Activated naive CD8-positive, alpha-beta T cell treated with anti-CD3 and anti-CD28 coated beads for 36 hours (primary cell): ENCODE results near the gene RRBP1. TPM values are rescaled to one million over a fixed set of nuclear protein-coding genes. Genes with fewer than 3 reads are reported as not detected.

Source experiments
- DNase-seq: peaks from one replicate; pipeline ENCODE4 v3.0.0; 2021
- H3K27ac Mint-ChIP-seq: one replicate; pipeline ENCODE4 v1.8.0; 2022; ENCODE audit warnings: mild to moderate bottlenecking, moderate library complexity, mixed read lengths
- H3K27me3 Mint-ChIP-seq: one replicate; pipeline ENCODE4 v1.8.0; 2022; ENCODE audit warnings: mild to moderate bottlenecking, mixed read lengths
- H3K36me3 Mint-ChIP-seq: one replicate; pipeline ENCODE4 v1.8.0; 2021; ENCODE audit warnings: mild to moderate bottlenecking, mixed read lengths
- H3K4me1 Mint-ChIP-seq: one replicate; pipeline ENCODE4 v1.8.0; 2021; ENCODE audit warnings: mixed read lengths
- H3K4me3 Mint-ChIP-seq: one replicate; pipeline ENCODE4 v1.8.0; 2022; ENCODE audit warnings: mild to moderate bottlenecking, moderate library complexity, mixed read lengths
- H3K9me3 Mint-ChIP-seq: one replicate; pipeline ENCODE4 v1.8.0; 2022; ENCODE audit warnings: mixed read lengths
- total RNA-seq, 2 experiments: library from RNA; stranded (reverse); gene quantifications; one replicate each; pipeline ENCODE4 v1.2.3, GENCODE V29; 2021

Gene RRBP1
- total RNA-seq, 2 experiments from 2014 or later = 24.0 to 26.5 TPM

DNA sequence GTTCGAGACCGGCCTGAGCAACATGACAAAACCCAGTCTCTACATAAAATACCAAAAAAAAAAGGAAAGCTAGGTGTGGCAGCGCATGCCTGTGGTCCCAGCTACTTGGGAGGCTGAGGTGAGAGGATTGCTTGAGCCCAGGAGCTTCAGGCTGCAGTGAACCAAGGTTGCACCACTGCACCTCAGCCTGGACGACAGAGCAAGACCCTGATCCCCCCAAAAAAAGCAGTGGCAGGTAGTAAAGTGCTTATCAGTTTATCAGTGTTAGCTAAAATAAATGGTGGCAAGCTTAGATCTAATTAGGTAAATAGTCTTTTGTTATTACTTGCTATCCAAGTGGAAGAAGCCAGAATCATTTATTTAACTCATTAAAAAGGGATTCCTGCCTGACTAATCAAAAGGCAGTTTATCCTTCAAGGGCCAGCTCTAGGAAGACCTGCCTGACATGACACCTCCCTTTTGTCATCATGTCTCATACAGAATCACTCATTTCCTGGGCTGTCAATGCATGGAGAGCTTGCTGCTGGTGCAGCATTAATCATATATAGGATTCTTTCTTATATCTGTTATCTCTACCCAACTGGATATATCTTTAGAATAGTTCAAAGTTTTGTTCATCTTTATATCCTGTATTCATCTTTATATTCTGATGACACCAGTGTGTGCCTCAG, 102.5 kb downstream of the RRBP1 start:
- peaks cover 17% of the 10 kb centered on the region for H3K4me1 Mint-ChIP-seq
- no peak for DNase-seq

GRCh38 chr20:17576215-17576614, 105.8 kb downstream of the RRBP1 start:
- Mint-ChIP-seq H3K4me3 (no peak overlapping the region), H3K27ac (no peak overlapping the region), H3K36me3 (peaks cover 3% of the 10 kb centered on the region)

More for the DNA sequence above, 102.5 kb downstream of the RRBP1 start:
- Mint-ChIP-seq H3K27me3 (no peaks in the 10 kb centered on the region), H3K36me3 (peaks cover 3% of the 10 kb centered on the region), H3K27ac (no peak overlapping the region), H3K9me3 (no peaks in the 10 kb centered on the region), H3K4me3 (no peak overlapping the region)

GRCh38 chr20:17573463-17573862, 108.6 kb downstream of the RRBP1 start:
- Mint-ChIP-seq H3K27ac (no peak overlapping the region), H3K4me3 (no peak overlapping the region)

More at GRCh38 chr20:17576215-17576614, 105.8 kb downstream of the RRBP1 start:
- Mint-ChIP-seq H3K9me3 (no peaks in the 10 kb centered on the region), H3K27me3 (no peaks in the 10 kb centered on the region), H3K4me1 (peaks cover 20% of the 10 kb centered on the region)
- DNase-seq = no peak

DNA sequence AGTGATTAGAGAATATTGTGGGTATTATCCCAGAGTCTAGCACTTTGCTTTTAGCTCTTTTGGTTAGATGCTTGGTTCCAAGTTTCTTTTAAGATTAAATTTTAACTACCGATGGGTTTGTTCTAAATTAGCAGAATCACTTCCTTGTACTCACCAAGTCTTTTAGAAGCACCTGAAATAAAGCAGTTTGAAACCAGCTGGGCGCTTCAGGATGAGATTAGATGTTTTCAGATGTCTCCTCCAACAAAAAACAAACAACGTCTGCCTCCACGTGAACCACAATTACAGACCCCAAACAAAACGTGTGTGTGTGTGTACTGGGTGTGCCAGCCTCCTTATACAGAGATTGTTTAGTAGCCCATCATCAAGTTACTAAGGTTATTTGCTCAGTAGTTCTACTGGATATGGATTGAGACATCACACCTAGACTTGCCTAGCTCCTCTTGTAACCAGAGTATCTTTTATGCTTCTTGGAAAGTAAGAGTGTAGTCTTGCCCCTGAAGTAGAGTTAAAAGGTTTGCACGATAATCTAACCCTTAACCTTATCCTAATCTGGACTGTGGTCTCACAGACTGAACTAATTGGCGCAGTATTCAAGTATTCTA, 109.9 kb downstream of the RRBP1 start:
- no peak for DNase-seq
- peaks cover 21% of the 10 kb centered on the region for H3K4me1 Mint-ChIP-seq
- no peak overlapping the region for H3K27ac Mint-ChIP-seq
- H3K36me3 Mint-ChIP-seq = no peaks in the 10 kb centered on the region
- peaks cover 7% of the 10 kb centered on the region for H3K27me3 Mint-ChIP-seq
- H3K4me3 Mint-ChIP-seq = no peak overlapping the region
- H3K9me3 Mint-ChIP-seq = no peaks in the 10 kb centered on the region

More at GRCh38 chr20:17573463-17573862, 108.6 kb downstream of the RRBP1 start:
- Mint-ChIP-seq H3K36me3 (no peaks in the 10 kb centered on the region), H3K9me3 (no peaks in the 10 kb centered on the region), H3K27me3 (no peaks in the 10 kb centered on the region), H3K4me1 (peaks cover 23% of the 10 kb centered on the region)
- no peak for DNase-seq

DNA sequence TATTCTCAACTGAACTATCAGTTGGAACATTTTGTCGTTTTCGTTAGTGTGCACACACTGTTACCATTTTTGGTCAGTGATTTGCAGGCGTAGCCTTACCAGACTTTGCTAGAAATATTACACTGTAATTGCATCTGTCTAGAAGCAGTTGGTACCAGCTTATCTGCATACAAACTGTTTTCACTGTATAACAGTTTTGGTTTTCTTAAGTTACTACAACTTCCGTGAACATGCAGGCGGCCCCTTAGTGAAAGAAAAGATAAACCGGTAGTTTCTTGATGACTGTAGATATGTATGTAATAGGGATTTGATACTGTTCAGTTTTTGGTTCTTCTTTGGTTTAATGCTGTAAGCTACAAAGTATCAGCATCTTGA, 110.9 kb downstream of the RRBP1 start:
- no peaks in the 10 kb centered on the region for H3K36me3 Mint-ChIP-seq
- peaks cover 7% of the 10 kb centered on the region for H3K27me3 Mint-ChIP-seq
- DNase-seq = no peak
- H3K4me3 Mint-ChIP-seq = peak overlapping the region; percentile 82
- H3K4me1 Mint-ChIP-seq = peaks cover 21% of the 10 kb centered on the region
- no peaks in the 10 kb centered on the region for H3K9me3 Mint-ChIP-seq
- peak overlapping the region; percentile 69 for H3K27ac Mint-ChIP-seq

- Mint-ChIP-seq H3K27me3 (peaks cover 11% of the 10 kb centered on the region), H3K4me3 (peak overlapping the region; percentile 82), H3K4me1 (peaks cover 20% of the 10 kb centered on the region), H3K27ac (peak overlapping the region; percentile 69), H3K9me3 (no peaks in the 10 kb centered on the region), H3K36me3 (no peaks in the 10 kb centered on the region)
- no peak for DNase-seq
These were observed 111.5 kb downstream of the RRBP1 start for GRCh38 chr20:17570347-17571152.

DNA sequence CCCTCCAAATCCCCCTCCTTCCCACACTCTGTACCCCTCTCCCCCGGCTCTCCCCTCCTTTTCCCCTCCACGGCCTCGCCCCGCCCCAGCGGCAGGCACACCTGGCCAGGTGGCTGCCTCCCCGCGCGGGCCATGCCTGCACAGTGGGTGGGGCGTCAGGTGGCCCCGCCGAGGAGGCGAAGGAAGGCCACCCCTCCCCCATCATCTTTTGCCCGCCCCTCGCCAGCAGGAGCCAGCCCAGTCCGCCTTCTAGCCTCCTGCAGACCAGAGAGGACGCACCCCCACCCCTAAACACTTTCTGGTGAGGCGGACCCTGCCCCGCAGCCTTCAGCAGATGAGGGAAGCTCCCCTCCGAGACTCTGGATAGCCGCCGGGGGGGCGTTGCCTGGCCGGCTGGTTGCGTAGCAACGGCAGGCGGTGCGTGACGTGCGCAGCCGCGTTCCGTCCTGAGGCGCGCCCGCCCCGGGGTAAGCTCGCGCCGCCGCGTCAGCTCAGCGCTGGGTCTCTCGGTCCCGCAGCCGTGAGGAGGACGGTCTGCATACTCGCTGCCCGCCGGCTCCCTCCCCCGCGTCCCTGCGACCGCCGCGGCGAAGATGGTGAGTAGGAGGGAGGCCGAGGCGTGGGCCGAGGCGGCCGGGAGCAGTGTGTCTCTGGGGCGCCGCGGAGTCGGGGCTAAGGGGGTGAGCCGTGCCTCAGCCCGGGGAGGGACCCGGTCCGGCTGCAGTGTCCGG, 112.3 kb downstream of the RRBP1 start, which contains the start of gene DSTN:
Gene DSTN (plus strand): TSS at position 460 of the 731 bp plus-strand sequence. CDS start 134 bp downstream, at position 594.
- Mint-ChIP-seq H3K4me3 (peak within 1 kb of the TSS; percentile 91), H3K36me3 (no peaks in the 10 kb centered on the region)
- DNase-seq = peak; percentile 90

DNA sequence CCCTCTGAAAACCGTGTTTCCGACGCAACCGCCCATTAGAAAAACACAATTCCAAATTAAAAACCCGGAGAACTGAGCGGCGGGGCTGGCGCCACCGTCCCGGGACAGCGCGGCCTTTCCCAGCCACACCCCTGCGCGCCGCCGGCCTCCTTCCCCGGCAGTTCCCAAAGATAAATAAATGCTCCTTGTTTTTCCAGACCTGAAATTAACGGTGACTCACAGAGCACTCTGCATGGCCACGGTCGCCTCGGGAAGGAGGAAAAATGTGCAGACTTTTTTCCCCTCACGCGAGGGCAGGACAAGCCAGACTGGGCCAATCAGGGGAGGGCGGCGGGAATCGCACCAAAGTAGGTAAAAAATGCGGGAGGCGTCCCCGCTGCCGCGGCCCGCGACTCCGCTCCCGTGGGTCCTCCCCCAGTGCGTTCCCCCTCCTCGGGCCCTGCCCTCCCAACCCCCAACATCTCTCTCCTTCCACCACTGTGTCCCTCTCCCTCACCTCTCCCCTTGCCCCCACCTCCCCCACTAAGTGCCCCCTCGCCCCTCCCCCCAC, 113.0 kb downstream of the RRBP1 start:
- peaks cover 16% of the 10 kb centered on the region for H3K27me3 Mint-ChIP-seq

More for the DNA sequence above, 112.3 kb downstream of the RRBP1 start, which contains the start of gene DSTN:
- Mint-ChIP-seq H3K27ac (peak within 1 kb of the TSS; percentile 79), H3K9me3 (no peaks in the 10 kb centered on the region), H3K27me3 (peaks cover 15% of the 10 kb centered on the region), H3K4me1 (peaks cover 18% of the 10 kb centered on the region)

GRCh38 chr20:17568045-17568788, 113.8 kb downstream of the RRBP1 start:
- Mint-ChIP-seq H3K36me3 (no peaks in the 10 kb centered on the region), H3K4me1 (peaks cover 18% of the 10 kb centered on the region), H3K27ac (no peak overlapping the region), H3K4me3 (peak overlapping the region; percentile 42), H3K9me3 (no peaks in the 10 kb centered on the region), H3K27me3 (peaks cover 19% of the 10 kb centered on the region)
- no peak for DNase-seq

More for the DNA sequence above, 113.0 kb downstream of the RRBP1 start:
- Mint-ChIP-seq H3K4me1 (peaks cover 18% of the 10 kb centered on the region), H3K4me3 (peak overlapping the region; percentile 91), H3K9me3 (no peaks in the 10 kb centered on the region), H3K36me3 (no peaks in the 10 kb centered on the region), H3K27ac (no peak overlapping the region)
- peak; percentile 18 for DNase-seq

GRCh38 chr20:17566345-17566744, 115.7 kb downstream of the RRBP1 start:
- H3K4me3 Mint-ChIP-seq = no peak overlapping the region
- H3K9me3 Mint-ChIP-seq = no peaks in the 10 kb centered on the region
- peaks cover 19% of the 10 kb centered on the region for H3K27me3 Mint-ChIP-seq
- H3K4me1 Mint-ChIP-seq = peaks cover 11% of the 10 kb centered on the region
- DNase-seq = no peak
- no peak overlapping the region for H3K27ac Mint-ChIP-seq
- no peaks in the 10 kb centered on the region for H3K36me3 Mint-ChIP-seq

DNA sequence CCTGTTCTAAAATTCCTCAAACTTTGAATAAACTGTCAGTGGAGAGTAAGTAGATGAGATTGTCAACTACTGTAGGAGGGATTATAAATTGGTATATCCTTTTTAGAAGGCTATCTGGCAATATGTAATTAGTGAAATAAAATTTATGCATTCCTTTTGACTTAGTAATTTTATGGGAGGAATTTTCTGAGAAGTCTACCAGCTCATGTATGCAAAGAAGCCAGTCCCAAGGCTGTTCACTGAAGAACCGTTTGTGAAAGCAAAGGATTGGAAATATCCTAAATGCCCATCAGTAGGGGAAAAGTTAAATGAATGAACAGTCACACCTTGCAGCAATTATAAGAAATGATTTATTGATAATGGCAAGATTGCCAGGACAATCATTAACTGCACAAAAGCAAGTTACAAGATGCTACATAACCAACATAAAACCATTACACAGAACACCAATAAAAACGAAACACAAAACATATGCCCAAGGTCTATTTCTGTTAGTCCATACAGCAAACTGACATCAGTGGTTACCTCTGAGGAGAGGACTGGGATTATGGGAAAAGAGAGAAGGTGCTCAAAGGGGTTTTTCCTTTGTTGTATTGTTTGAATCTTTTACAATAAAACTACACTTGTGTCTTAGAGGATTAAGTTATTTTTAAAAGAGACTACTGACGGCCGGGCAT, 116.7 kb downstream of the RRBP1 start:
- H3K4me1 Mint-ChIP-seq = peaks cover 14% of the 10 kb centered on the region
- no peak overlapping the region for H3K4me3 Mint-ChIP-seq
- no peaks in the 10 kb centered on the region for H3K9me3 Mint-ChIP-seq
- no peak for DNase-seq
- no peaks in the 10 kb centered on the region for H3K36me3 Mint-ChIP-seq
- no peak overlapping the region for H3K27ac Mint-ChIP-seq
- peaks cover 19% of the 10 kb centered on the region for H3K27me3 Mint-ChIP-seq
